Transverse colon (tissue), 4 donors: ENCODE measurements around the gene P4HB. TPM values are rescaled to one million over a fixed set of nuclear protein-coding genes. Genes with fewer than 3 reads are reported as not detected.

ENCODE experiments used
- DNase-seq: peaks from one replicate; pipeline ENCODE4 v3.0.0-alpha.2; 2019
- H3K27ac ChIP-seq, 4 donors: fragments of 200-600 bp; sonication (generic); 2 replicates each; pipeline ENCODE4 v1.5.1; 2016 to 2018; ENCODE audit warnings: inconsistent platforms in 4 of 4
- H3K27me3 ChIP-seq: fragments of 200-600 bp; sonication (generic); 2 replicates; pipeline ENCODE4 v1.5.1; 2017; ENCODE audit warnings: inconsistent platforms
- H3K36me3 ChIP-seq, 4 donors: fragments of 200-600 bp; sonication (generic); 2 replicates each; pipeline ENCODE4 v1.5.1; 2017 to 2019; ENCODE audit warnings: inconsistent platforms in 4 of 4
- H3K4me1 ChIP-seq, 4 donors: fragments of 200-600 bp; sonication (generic); 2 replicates each; pipeline ENCODE4 v1.5.1; 2017 to 2020; ENCODE audit warnings: inconsistent platforms in 4 of 4
- H3K4me3 ChIP-seq, 4 donors: fragments of 200-600 bp; sonication (generic); 1 replicate in 1 of 4; 2 replicates in 3 of 4; pipeline versions ENCODE4 v1.5.1 to v1.6.1; 2017 to 2019; ENCODE audit warnings: inconsistent platforms in 4 of 4
- H3K9me3 ChIP-seq, 2 donors: fragments of 200-600 bp; sonication (generic); 2 replicates each; pipeline ENCODE4 v1.5.1; 2017 to 2019; ENCODE audit warnings: inconsistent platforms in 2 of 2
- CTCF ChIP-seq, 5 experiments: fragments of 200-600 bp in 3 of 5; fragments of 450-650 bp in 2 of 5; sonication (generic) in 3 of 5; IDR thresholded peaks; 1 replicate in 2 of 5; 2 replicates in 3 of 5; pipeline ENCODE4 v1.5.1; 2016 to 2017; ENCODE audit warnings: antibody characterized with exemption in 5 of 5, inconsistent platforms in 3 of 5, mild to moderate bottlenecking in 2 of 5, moderate library complexity in 1 of 5
- EP300 ChIP-seq: sonication (generic); formaldehyde crosslinking; IDR thresholded peaks from one replicate; pipeline ENCODE4 v1.6.1; 2017; ENCODE audit warnings: antibody characterized with exemption, low read depth
- POLR2A ChIP-seq: fragments of 450-650 bp; IDR thresholded peaks from one replicate; pipeline ENCODE4 v1.6.1; 2016; ENCODE audit warnings: antibody characterized with exemption, mild to moderate bottlenecking, moderate library complexity
- POLR2AphosphoS5 ChIP-seq, 3 donors: sonication (generic); formaldehyde crosslinking; IDR thresholded peaks; one replicate each; pipeline ENCODE4 v1.6.1; 2016; ENCODE audit warnings: antibody characterized with exemption in 3 of 3
- WGBS, 2 donors: methylation state at CpG; one replicate each; pipeline ENCODE4 v1.1.5; 2018; ENCODE audit warnings: low coverage in 1 of 2; 5-methylcytosine and 5-hydroxymethylcytosine counted together
- in situ Hi-C, 4 donors: fragments of 200-750 bp; cut with MboI; loops; one replicate each; pipeline versions ENCODE4 v1.15.0 to v1.15.1; 2017; ENCODE audit warnings: low sequenced_read_pairs in 3 of 4, low pct_ligation_motif_present in 1 of 4, low pct_unique_long_range_greater_than_20kb in 1 of 4
- intact Hi-C: fragments of 100-400 bp; cut with DNase I; formaldehyde crosslinking; loops from one replicate; pipeline ENCODE4 v1.15.1; 2023; ENCODE audit warnings: low total_unique reads
- total RNA-seq, 4 donors: library from RNA; depleted of rRNA; stranded (reverse); fragments of >200 nt; gene quantifications; one replicate each; pipeline ENCODE4 v1.1.0, GENCODE V29; 2016

P4HB gene
- total RNA-seq, 4 donors from 2014 or later = 486 to 732 (median 556) TPM

DNA sequence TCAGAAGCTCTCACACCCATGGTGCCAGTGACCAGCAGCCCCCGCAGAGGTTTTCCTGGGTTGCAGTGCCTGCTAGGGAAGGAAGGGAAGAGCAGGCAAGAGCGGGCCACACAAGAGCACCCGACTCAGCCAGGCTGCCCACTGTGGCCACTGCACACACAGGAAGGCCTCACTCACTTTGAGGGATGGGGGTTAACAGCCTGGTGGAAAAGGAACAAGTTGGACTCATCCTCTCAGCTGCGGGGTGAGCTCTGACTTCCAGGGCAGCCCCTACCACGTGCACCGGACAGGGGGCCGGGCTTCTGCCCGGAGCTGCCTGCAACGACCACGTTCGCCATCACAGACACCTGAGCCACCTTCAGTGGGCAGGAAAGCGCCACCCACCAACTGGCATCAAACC lies 8.1 kb downstream of the P4HB start:
- H3K4me1 ChIP-seq = peaks cover 0 to 20% (median 4%) of the 10 kb centered on the region in 4 donors
- peaks cover 0 to 69% (median 19%) of the 10 kb centered on the region in 4 donors for H3K36me3 ChIP-seq
- no peak for TF ChIP-seq POLR2A
- no peak for TF ChIP-seq CTCF (IDR thresholded peaks at IDR 0.05)
- TF ChIP-seq POLR2AphosphoS5 (IDR thresholded peaks at IDR 0.05) = no peak
- TF ChIP-seq EP300 = no peak
- in situ Hi-C loops = no loop called here
- no peak for DNase-seq
- no peak overlapping the region for H3K4me3 ChIP-seq
- 91% methylated on average over 5 of the region's 12 CpGs; no CpG with 5 or more reads in 1 of the 2 donors for WGBS, 2 donors
- H3K27me3 ChIP-seq = no peaks in the 10 kb centered on the region
- no peak overlapping the region for H3K27ac ChIP-seq
- no peaks in the 10 kb centered on the region for H3K9me3 ChIP-seq
- intact Hi-C loops = no loop called here

GRCh38 chr17:81851423-81851822 lies 8.9 kb downstream of the P4HB start:
- intact Hi-C loops (no loop called here), in situ Hi-C loops (no loop called here)
- 96% methylated on average over 16 of the region's 16 CpGs; no CpG with 5 or more reads in 1 of the 2 donors for WGBS, 2 donors
- no peak for TF ChIP-seq POLR2A
- no peak for TF ChIP-seq POLR2AphosphoS5 (IDR thresholded peaks at IDR 0.05)
- no peak for TF ChIP-seq EP300
- TF ChIP-seq CTCF (IDR thresholded peaks at IDR 0.05) = no peak
- no peaks in the 10 kb centered on the region for H3K9me3 ChIP-seq
- no peak overlapping the region for H3K4me3 ChIP-seq
- peaks cover 0 to 12% (median 1%) of the 10 kb centered on the region in 4 donors for H3K4me1 ChIP-seq
- peaks cover 0 to 77% (median 23%) of the 10 kb centered on the region in 4 donors for H3K36me3 ChIP-seq
- H3K27me3 ChIP-seq = no peaks in the 10 kb centered on the region
- no peak for DNase-seq
- H3K27ac ChIP-seq = no peak overlapping the region

GRCh38 chr17:81849457-81849856 lies 10.9 kb downstream of the P4HB start:
- no peaks in the 10 kb centered on the region for H3K9me3 ChIP-seq
- peaks cover 0 to 86% (median 34%) of the 10 kb centered on the region in 4 donors for H3K36me3 ChIP-seq
- no peak for DNase-seq
- no peak overlapping the region for H3K4me3 ChIP-seq
- intact Hi-C loops = no loop called here
- TF ChIP-seq EP300 (no peak), POLR2AphosphoS5 (IDR thresholded peaks at IDR 0.05) (no peak)
- 90 to 93% methylated on average over 6 to 12 of the region's 12 CpGs for WGBS, 2 donors
- in situ Hi-C loops = no loop called here
- no peaks in the 10 kb centered on the region for H3K4me1 ChIP-seq
- no peak overlapping the region for H3K27ac ChIP-seq
- H3K27me3 ChIP-seq = no peaks in the 10 kb centered on the region

GRCh38 chr17:81846743-81847689 lies 13.3 kb downstream of the P4HB start:
- 67 to 85% methylated on average over 1 to 24 of the region's 24 CpGs for WGBS, 2 donors
- Histone ChIP-seq H3K27me3 (no peaks in the 10 kb centered on the region), H3K4me3 (no peak overlapping the region), H3K36me3 (peaks cover 0 to 76% (median 31%) of the 10 kb centered on the region in 4 donors), H3K4me1 (no peaks in the 10 kb centered on the region), H3K9me3 (no peaks in the 10 kb centered on the region), H3K27ac (no peak overlapping the region)
- no peak for DNase-seq
- in situ Hi-C loops = no loop called here
- no peak for TF ChIP-seq CTCF (IDR thresholded peaks at IDR 0.05)
- TF ChIP-seq EP300 = no peak
- TF ChIP-seq POLR2A = no peak
- TF ChIP-seq POLR2AphosphoS5 (IDR thresholded peaks at IDR 0.05) = no peak
- intact Hi-C loops = no loop called here
